NCI-H128 (cell line): ENCODE results near the gene SEC14L5.
"Not testable (repeated sequence)": the region's sequence is repeated elsewhere in the genome, so short reads cannot be mapped to it uniquely, and the experiment has no call there.

Experiments used
- DNase-seq: peaks from one replicate; lab custom pipeline; 2025; ENCODE audit not compliant: unreplicated experiment; lab: John Stamatoyannopoulos, UW

SEC14L5 gene

GRCh38 chr16:4949986-4950385, 8.1 kb upstream of the SEC14L5 start:
- DNase-seq, result no peak

DNA sequence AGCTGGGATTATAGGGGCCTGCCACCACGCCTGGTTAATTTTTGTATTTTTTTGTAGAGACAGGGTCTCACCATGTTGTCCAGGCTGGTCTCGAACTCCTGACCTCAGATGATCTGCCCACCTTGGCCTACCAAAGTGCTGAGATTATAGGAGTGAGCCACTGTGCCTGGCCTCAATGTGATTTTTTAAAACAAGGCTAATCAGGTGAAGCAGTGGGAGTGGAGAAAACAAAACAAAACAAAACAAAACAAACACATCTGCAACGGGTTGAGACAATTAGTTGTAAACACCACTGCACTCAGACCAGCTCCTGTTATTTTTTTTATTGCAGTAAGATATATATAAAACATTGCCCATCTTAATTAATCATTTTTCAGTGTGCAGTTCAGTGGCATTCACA, 6.5 kb upstream of the SEC14L5 start:
- DNase-seq, result not testable (repeated sequence)

GRCh38 chr16:4954714-4955113, 3.4 kb upstream of the SEC14L5 start:
- no peak for DNase-seq

GRCh38 chr16:4957420-4957719, 760 bp upstream of the SEC14L5 start:
- DNase-seq, result no peak

- no peak for DNase-seq
Measured at GRCh38 chr16:4958510-4959438, 644 bp downstream of the SEC14L5 start.

DNA sequence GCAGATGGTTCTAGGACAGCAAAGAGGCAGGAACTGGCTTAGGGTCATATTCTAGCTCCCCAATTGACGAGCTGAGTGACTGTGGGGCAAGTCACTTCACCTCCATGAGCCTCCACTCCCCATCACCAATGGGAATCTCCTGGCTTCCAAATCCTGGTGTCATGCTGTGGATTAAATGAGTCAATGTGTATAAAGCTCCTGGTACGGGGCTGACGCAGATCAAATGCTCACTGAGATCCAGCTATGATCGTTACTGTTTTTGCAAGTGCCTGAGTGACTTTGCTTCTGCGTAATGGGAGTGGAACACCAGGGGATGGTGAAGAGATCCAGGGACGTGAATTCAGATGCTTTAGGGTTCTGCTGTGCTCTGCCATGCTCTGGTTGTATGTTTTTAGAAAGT, 2.4 kb downstream of the SEC14L5 start:
- no peak for DNase-seq

DNA sequence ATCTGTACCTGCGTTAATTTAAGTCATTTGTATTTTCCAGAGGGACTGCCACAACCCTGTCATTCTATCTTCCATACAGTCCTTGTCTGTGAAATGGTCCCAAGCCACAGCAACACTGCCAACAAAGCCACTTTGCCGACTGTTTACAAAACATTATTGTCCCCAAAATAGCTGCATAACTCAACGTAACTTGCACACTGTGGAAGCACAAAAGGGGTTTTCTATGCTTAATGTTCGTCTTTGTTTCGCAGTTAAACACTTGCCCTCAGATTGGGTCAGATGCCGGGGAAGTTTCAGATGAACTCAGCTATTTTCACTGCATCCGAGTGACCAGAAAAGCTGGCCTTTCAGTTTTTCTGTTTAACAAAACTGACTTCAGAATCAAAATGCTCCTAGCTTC, 4.6 kb downstream of the SEC14L5 start:
- DNase-seq, result no peak

DNA sequence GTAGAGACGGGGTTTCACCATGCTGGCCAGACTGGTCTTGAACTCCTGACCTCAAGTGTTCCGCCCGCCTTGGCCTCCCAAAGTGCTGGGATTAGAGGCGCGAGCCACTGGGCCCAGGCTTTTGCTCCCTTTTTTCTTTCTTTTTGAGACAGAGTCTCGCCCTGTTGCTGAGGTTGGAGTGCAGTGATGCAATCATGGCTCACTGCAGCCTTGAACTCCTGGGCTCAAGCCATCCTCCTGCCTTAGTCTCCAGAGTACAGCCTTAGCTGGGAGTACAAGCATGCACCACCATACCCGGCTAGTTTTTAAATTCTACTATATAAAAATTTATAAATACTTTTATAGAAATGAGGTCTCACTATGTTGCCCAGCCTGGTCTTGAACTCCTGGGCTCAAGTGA, 5.4 kb downstream of the SEC14L5 start:
- not testable (repeated sequence) for DNase-seq

DNA sequence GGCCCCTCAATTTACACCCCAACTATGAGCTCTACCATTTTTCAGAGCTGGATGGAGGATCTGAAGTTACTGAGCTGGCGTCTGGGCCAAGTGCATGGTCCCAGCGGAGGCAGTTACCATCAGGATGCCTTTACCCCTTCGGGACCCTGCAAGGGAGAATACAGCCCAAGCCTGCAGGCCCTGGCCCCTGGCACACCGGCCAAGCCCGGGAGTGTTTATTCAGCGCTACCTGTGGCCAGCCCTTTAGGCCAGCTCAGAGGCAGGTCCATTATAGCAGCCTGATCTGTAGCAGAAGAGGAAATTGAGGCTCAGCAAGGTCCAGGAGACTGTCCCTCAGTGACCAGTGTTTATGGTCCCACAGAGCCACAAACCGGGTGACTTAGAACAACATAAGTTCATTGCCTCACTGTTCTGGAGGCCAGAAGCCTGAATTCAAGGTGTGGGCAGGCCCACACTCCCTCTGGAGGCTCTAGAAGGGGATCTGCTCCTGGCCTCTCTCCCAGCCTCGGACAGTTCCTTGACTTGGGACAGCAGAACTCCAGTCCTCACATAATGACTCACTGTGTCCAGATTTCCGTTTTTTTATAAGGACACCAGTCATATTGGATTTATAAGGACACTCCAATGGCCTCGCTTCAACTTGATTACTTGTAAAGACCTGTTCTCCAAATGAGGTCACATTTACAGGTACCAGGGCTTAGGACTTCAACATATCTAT, 8.8 kb downstream of the SEC14L5 start:
- no peak for DNase-seq

DNA sequence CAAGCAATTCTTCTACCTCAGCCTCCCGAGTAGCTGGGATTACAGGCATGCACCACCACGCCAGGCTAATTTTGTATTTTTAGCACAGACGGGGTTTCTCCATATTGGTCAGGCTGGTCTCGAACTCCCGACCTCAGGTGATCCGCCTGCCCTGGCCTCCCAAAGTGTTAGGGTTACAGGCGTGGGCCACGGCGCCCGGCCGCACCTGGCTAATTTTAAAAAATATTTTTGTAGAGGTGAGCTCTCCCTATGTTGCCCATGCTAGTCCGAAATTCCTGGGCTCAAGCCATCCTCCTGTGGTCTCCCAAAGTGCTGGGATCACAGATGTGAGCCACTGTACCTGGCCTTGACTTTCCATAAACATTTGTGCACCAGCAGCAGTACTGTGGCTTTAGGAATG, 10.1 kb downstream of the SEC14L5 start:
- not testable (repeated sequence) for DNase-seq

DNA sequence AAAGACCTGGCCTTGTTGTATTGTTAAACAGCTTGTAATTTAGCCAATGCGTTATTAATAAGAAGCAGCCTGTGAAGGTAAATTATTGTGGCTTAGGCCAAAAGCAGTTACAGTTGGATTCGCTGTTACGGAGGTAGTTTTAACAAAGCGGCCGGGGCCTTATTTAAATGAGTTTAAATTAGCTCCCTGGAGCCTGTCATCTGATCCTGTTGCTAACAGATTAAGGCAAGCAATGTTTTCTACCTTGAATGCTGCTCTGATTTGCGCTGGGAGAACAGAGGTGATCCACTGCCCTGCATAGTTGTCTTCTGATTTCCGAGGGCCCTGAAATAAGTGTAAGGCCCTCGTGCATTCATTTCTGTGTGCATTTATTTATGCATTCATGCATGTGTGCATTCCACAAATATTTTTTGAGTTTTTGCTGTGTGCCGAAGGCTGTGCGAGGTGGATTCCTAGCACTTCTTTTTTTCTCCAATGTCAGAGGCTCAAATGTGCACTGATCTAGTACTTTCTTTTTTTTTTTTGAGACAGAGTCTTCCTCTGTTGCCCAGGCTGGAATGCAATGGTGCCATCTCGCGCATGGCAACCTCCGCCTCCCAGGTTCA, 10.9 kb downstream of the SEC14L5 start:
- DNase-seq, result no peak

DNA sequence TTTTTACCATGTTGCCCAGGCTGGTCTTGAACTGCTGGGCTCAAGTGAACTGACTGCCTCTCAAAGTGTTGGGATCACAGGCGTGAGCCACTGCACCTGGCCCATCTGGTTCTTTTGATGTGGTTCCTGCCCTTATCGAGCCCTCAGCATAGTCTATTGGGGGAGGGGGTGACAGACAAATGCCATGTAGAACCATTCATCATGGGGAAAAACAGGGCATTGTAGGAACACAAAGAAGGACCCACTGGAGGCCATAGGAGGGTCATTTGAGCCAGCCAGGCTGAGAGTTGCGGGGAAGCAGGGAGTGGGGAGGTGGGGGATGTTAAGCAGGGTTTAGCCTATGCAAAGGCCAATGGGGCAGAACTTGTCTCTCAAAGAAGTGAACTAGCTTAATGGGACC, 11.9 kb downstream of the SEC14L5 start:
- DNase-seq, result no peak

DNA sequence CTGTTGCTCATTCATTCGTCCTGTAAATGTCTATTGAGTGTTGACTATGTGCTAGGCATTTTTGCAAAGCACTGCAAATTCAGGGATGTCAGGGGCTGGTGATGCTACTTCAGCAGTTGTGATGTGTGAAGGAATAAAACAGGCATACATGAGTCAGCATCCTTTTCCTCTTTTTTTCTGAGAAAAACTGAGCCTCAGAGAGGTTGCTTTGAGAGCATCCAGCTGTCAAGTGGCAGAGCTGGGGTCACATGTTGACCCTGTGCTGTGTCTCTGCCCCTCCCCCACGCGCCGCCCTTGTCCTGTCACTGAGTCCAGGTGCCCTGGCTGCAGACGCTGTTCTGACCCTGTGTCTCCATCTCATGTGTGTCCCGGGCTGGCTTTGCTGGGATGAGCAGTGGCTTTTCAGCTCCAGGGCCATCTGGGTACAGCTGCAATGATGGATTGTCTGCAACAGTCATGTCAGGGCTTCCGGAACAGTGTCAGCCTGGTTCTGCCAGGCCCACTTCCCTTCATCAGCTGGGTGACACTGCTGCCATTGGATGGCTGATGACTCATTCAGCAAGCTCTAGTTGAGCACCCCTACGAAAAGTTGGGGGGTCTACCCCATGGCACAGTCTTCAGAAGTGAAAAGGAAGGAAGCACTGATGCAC, 14.9 kb downstream of the SEC14L5 start:
- DNase-seq, result no peak

- DNase-seq, result no peak
Measured at GRCh38 chr16:4976079-4976478, 17.9 kb downstream of the SEC14L5 start.

GRCh38 chr16:4976611-4977145, 18.5 kb downstream of the SEC14L5 start:
- DNase-seq, result no peak

GRCh38 chr16:4979164-4979563, 21.0 kb downstream of the SEC14L5 start:
- no peak for DNase-seq

DNA sequence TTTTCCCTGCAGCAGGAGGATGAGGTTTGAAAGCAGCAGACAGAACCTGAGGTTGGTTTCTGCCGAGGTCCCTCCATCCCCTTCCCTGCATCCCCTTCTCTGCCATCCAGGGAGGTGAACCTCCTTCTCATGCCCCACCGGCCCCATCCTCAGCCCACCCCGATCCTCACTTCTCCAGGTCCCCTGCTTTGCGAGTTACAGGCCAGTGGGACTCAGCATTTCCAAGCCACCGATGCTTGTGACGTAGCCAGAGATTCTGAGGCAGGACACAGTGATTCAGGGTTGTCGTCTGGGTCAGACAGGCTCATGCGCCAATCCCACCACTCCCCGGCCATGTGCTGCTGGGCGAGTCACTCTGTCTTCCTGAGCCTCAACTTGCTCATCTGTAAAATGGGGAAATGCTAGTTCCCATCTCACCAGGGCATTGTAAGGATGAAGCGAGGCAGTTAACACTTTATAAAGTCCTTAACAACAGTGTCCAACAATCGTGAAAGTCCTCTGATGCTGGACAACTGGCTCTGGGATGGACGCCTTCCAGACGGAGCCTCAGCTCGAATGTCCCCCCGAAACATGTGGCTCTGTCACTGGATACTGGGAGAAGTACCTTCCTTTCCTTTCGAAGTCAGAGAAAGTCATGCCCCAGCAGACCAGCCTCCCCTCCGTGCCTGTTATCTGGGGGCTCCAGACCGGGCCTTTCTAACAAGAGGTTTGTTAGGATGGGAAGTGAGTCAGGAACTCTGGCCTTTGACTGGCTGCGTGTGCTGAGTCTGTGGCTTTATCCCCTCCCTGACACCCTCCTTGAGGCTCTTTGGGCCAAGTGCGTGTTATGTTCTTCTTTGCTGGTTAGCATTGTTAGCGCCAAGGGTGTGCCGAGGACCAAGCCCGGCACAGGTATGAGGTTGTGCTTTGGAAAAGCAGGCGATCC, 21.9 kb downstream of the SEC14L5 start:
- no peak for DNase-seq

DNA sequence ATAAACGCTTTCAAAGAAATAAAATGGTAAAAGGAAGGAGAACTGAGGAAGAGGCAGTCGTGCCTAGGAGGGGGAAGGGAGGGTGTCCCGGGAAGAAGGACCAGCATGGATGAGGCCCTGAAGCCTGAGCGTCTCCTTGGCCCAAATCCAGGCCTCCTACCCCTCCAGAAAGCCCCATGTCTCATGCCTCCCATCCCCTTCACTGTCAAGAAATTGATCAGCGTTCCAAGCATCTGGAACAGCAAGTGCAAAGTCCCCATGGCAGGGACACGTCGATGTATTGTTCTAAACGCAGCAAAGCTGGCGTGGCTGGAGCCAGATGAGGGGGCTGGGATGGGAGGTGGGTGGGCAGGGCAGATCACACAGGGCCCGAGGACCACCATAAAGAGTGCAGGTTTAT, 22.6 kb downstream of the SEC14L5 start:
- no peak for DNase-seq

DNA sequence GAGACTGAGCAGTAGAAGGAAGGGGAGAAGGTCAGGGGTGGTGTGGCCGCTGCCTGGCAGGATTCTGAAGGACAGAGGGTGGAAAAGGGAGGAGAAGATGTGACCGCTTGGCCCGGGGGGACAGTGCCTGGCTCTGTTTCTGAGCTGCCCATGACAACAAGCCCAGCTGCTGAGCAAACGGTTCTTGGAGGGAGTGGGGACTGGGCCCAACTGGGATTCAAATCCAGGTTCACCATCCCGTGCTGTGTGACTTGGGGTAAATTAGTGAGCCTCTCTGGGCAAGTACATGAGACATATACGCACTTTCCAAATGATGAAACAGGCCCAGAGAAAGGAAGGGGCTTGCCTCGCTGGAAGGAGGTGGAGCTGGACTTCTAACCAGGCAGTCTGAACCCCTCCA, 23.3 kb downstream of the SEC14L5 start:
- DNase-seq, result no peak
